ENCODE results near the gene SMYD5.

GRCh38 chr2:73272270-73272669, 58.2 kb downstream of the SMYD5 start:
- TF ChIP-seq EP300 (IDR thresholded peaks at IDR 0.05) (no peak), CTCF (IDR thresholded peaks at IDR 0.05) (no peak), POLR2A (IDR thresholded peaks at IDR 0.05) (no peak)
